GM19438 (cell line): ENCODE measurements around the gene KCNF1.

Experiments
- ATAC-seq: cut with Tn5 transposase; IDR thresholded peaks from one replicate; pipeline ENCODE4 v1.9.1; 2021; ENCODE audit warnings: low read depth; ENCODE audit not compliant: unreplicated experiment

The KCNF1 gene

GRCh38 chr2:10960606-10961489, 49.1 kb downstream of the KCNF1 start:
- ATAC-seq = no peak

GRCh38 chr2:10961490-10961875, 49.7 kb downstream of the KCNF1 start:
- no peak for ATAC-seq

GRCh38 chr2:10962004-10962403, 50.3 kb downstream of the KCNF1 start:
- no peak for ATAC-seq

- no peak for ATAC-seq
These were observed 51.4 kb downstream of the KCNF1 start for GRCh38 chr2:10963155-10963554.
